IMR-90 (cell line): Measurements from ENCODE around the gene SLC22A12. TPM values are rescaled to one million over a fixed set of nuclear protein-coding genes. Genes with fewer than 3 reads are reported as not detected.

Source experiments
- ATAC-seq: fragments of 200-7000 bp; cut with Tn5 transposase; 2 replicates; pipeline ENCODE4 v1.9.1; 2020; ENCODE audit warnings: low read depth, mild to moderate bottlenecking, moderate library complexity
- BruUV-seq: library from RNA; stranded (reverse); fragments of 400-500 nt; replicated peaks from 2 replicates; lab custom pipeline; 2021; lab: Mats Ljungman, UMichigan
- CTCF ChIA-PET: fragments of 300-600 bp; formaldehyde crosslinking; extraction: SDS; loops from one replicate; lab custom pipeline; 2021; ENCODE audit warnings: antibody characterized with exemption; lab: Yijun Ruan, JAX
- POLR2A ChIA-PET: fragments of 300-600 bp; sonication (Branson Sonifier 250); formaldehyde crosslinking; loops from one replicate; lab custom pipeline; 2022; ENCODE audit warnings: antibody characterized with exemption; ENCODE audit not compliant: unreplicated experiment; lab: Charles Lee
- DNase-seq: peaks from one replicate; pipeline ENCODE4 v3.0.0; 2013
- H2AFZ ChIP-seq: replicated peaks from 2 replicates; pipeline ENCODE3; 2013; ENCODE audit warnings: low read length, mild to moderate bottlenecking; ENCODE audit not compliant: poor library complexity
- H2AK5ac ChIP-seq: 2 replicates; pipeline ENCODE4 v1.6.1; 2013; ENCODE audit warnings: low read depth, low read length, inconsistent platforms
- H2AK9ac ChIP-seq: replicated peaks from 2 replicates; pipeline ENCODE3; 2013; ENCODE audit warnings: mild to moderate bottlenecking, low read depth, low read length, moderate library complexity; ENCODE audit not compliant: poor library complexity
- H2BK120ac ChIP-seq: 2 replicates; pipeline ENCODE4 v1.6.1; 2013; ENCODE audit warnings: low read depth, low read length, inconsistent platforms
- H2BK15ac ChIP-seq: 3 replicates; pipeline ENCODE4 v1.6.1; 2013; ENCODE audit warnings: low read depth, low read length, inconsistent platforms
- H2BK20ac ChIP-seq: 2 replicates; pipeline ENCODE4 v1.6.1; 2013; ENCODE audit warnings: low read depth, mild to moderate bottlenecking, inconsistent platforms, low read length, moderate library complexity
- H2BK5ac ChIP-seq: 2 replicates; pipeline ENCODE4 v1.6.1; 2013; ENCODE audit warnings: mild to moderate bottlenecking, low read depth, low read length, inconsistent platforms; ENCODE audit not compliant: poor library complexity, severe bottlenecking
- H3K14ac ChIP-seq: replicated peaks from 2 replicates; pipeline ENCODE4 v1.6.1; 2013; ENCODE audit warnings: low read depth, low read length, inconsistent platforms
- H3K18ac ChIP-seq: 2 replicates; pipeline ENCODE4 v1.6.1; 2013; ENCODE audit warnings: low read depth, low read length, control low read depth
- H3K23ac ChIP-seq: 2 replicates; pipeline ENCODE4 v1.6.1; 2013; ENCODE audit warnings: low read depth, low read length, inconsistent platforms
- H3K27ac ChIP-seq: 2 replicates; pipeline ENCODE4 v1.5.1; 2013; ENCODE audit warnings: mild to moderate bottlenecking, control low read depth, low read length; ENCODE audit not compliant: insufficient read depth
- H3K27me3 ChIP-seq: 2 replicates; pipeline ENCODE4 v1.6.1; 2013; ENCODE audit warnings: low read length; ENCODE audit not compliant: control insufficient read depth, insufficient read depth
- H3K36me3 ChIP-seq: 2 replicates; pipeline ENCODE4 v1.6.1; 2013; ENCODE audit warnings: low read length, mixed read lengths; ENCODE audit not compliant: control insufficient read depth, insufficient read depth
- H3K4ac ChIP-seq: 2 replicates; pipeline ENCODE4 v1.6.1; 2013; ENCODE audit warnings: low read depth, low read length, inconsistent platforms
- H3K4me1 ChIP-seq: 2 replicates; pipeline ENCODE4 v1.6.1; 2013; ENCODE audit warnings: low read length, mixed read lengths; ENCODE audit not compliant: control insufficient read depth, insufficient read depth
- H3K4me2 ChIP-seq: 2 replicates; pipeline ENCODE4 v1.6.1; 2013; ENCODE audit warnings: low read depth, mild to moderate bottlenecking, control low read depth, low read length, moderate library complexity
- H3K4me3 ChIP-seq: 2 replicates; pipeline ENCODE4 v1.5.1; 2013; ENCODE audit warnings: low read depth, mild to moderate bottlenecking, control low read depth, low read length, moderate library complexity; ENCODE audit not compliant: insufficient read depth
- H3K56ac ChIP-seq: 2 replicates; pipeline ENCODE4 v1.6.1; 2013; ENCODE audit warnings: low read length, inconsistent platforms; ENCODE audit not compliant: insufficient read depth; ENCODE audit errors: extremely low read depth
- H3K79me1 ChIP-seq, 2 experiments: 2 replicates each; pipeline ENCODE4 v1.6.1; 2013; ENCODE audit warnings: low read length in 2 of 2, inconsistent platforms in 1 of 2, low read depth in 1 of 2
- H3K9ac ChIP-seq: 2 replicates; pipeline ENCODE4 v1.6.1; 2013; ENCODE audit warnings: low read depth, low read length, control low read depth
- H3K9me1 ChIP-seq: 2 replicates; pipeline ENCODE4 v1.6.1; 2013; ENCODE audit warnings: low read length, inconsistent platforms; ENCODE audit not compliant: insufficient read depth
- H3K9me3 ChIP-seq: 2 replicates; pipeline ENCODE4 v1.6.1; 2013; ENCODE audit warnings: low read length; ENCODE audit not compliant: control insufficient read depth, insufficient read depth
- H4K20me1 ChIP-seq: 2 replicates; pipeline ENCODE4 v1.6.1; 2013; ENCODE audit warnings: low read length, inconsistent platforms; ENCODE audit not compliant: insufficient read depth
- H4K5ac ChIP-seq: 2 replicates; pipeline ENCODE4 v1.6.1; 2013; ENCODE audit warnings: mild to moderate bottlenecking, low read depth, low read length, control low read depth
- H4K8ac ChIP-seq, 2 experiments: 2 replicates each; pipeline ENCODE4 v1.6.1; 2013; ENCODE audit warnings: low read depth in 2 of 2, low read length in 2 of 2, control low read depth in 1 of 2, inconsistent platforms in 1 of 2
- H4K91ac ChIP-seq: 2 replicates; pipeline ENCODE4 v1.6.1; 2013; ENCODE audit warnings: low read depth, low read length, inconsistent platforms; ENCODE audit not compliant: insufficient read depth
- BHLHE40 ChIP-seq: fragments of 150-350 bp; IDR thresholded peaks from 2 replicates; pipeline ENCODE4 v1.6.1; 2016; ENCODE audit warnings: mild to moderate bottlenecking, low read depth, low read length
- CEBPB ChIP-seq: IDR thresholded peaks from 2 replicates; pipeline ENCODE4 v1.6.1; 2012; ENCODE audit warnings: low read depth, low read length, improper control_type of control experiment
- FOS ChIP-seq: fragments of 150-350 bp; IDR thresholded peaks from 2 replicates; pipeline ENCODE4 v1.6.1; 2016; ENCODE audit warnings: low read depth, low read length
- MAFK ChIP-seq: IDR thresholded peaks from 2 replicates; pipeline ENCODE4 v1.6.1; 2012; ENCODE audit warnings: low read depth, low read length, improper control_type of control experiment
- MAZ ChIP-seq: IDR thresholded peaks from 2 replicates; pipeline ENCODE4 v1.6.1; 2012; ENCODE audit warnings: low read depth, mild to moderate bottlenecking, low read length, improper control_type of control experiment, moderate library complexity, borderline replicate concordance
- NFE2L2 ChIP-seq: fragments of 150-350 bp; IDR thresholded peaks from 2 replicates; pipeline ENCODE4 v1.6.1; 2016; ENCODE audit warnings: low read depth, mild to moderate bottlenecking, low read length
- POLR2A ChIP-seq: IDR thresholded peaks from 2 replicates; pipeline ENCODE4 v1.6.1; 2012; ENCODE audit warnings: mild to moderate bottlenecking, low read depth, low read length
- RAD21 ChIP-seq: IDR thresholded peaks from 2 replicates; pipeline ENCODE4 v1.6.1; 2012; ENCODE audit warnings: low read length, improper control_type of control experiment
- RCOR1 ChIP-seq: IDR thresholded peaks from 2 replicates; pipeline ENCODE4 v1.6.1; 2012; ENCODE audit warnings: mild to moderate bottlenecking, low read length, improper control_type of control experiment; ENCODE audit not compliant: insufficient replicate concordance
- RFX5 ChIP-seq: IDR thresholded peaks from 2 replicates; pipeline ENCODE4 v1.8.0; 2012; ENCODE audit warnings: low read depth, mild to moderate bottlenecking, low read length, moderate library complexity
- dilution Hi-C: fragments of 300-500 bp; cut with HindIII; formaldehyde crosslinking; loops from one replicate; pipeline ENCODE4 v1.14.3; 2018; ENCODE audit warnings: low sequenced_read_pairs; ENCODE audit not compliant: unreplicated experiment
- in situ Hi-C: fragments of 300-500 bp; cut with MboI; formaldehyde crosslinking; loops from 3 replicates; pipeline ENCODE4 v1.14.3; 2019; ENCODE audit warnings: low sequenced_read_pairs, inconsistent platforms, mixed read lengths
- intact Hi-C: fragments of 100-400 bp; cut with micrococcal nuclease; formaldehyde crosslinking; loops from 2 replicates; pipeline ENCODE4 v1.10.0; 2022
- polyA plus RNA-seq, 3 experiments: library from polyadenylated mRNA; depleted of rRNA; stranded (reverse); fragments of >200 nt; gene quantifications; 2 replicates each; pipeline ENCODE4 v1.2.3, GENCODE V29; 2012; ENCODE audit warnings: low replicate concordance in 1 of 3
- total RNA-seq: library from RNA; depleted of rRNA; stranded (reverse); fragments of >200 nt; gene quantifications from 2 replicates; pipeline ENCODE4 v1.2.3, GENCODE V29; 2012
- TF ChIP-seq, protein P1 (sequence below): fragments of 150-350 bp; IDR thresholded peaks from 2 replicates; pipeline ENCODE4 v1.6.1; 2016; ENCODE audit warnings: low read depth, mild to moderate bottlenecking, low read length, moderate library complexity, borderline replicate concordance
- TF ChIP-seq, protein P2 (sequence below): fragments of 150-350 bp; IDR thresholded peaks from 2 replicates; pipeline ENCODE4 v1.6.1; 2017; ENCODE audit warnings: mild to moderate bottlenecking, antibody characterized with exemption, low read length, low read depth
- TF ChIP-seq, protein P3 (sequence below): conservative IDR thresholded peaks from 2 replicates; pipeline ENCODE4 v1.5.1; 2012; ENCODE audit warnings: mild to moderate bottlenecking, low read depth, low read length, improper control_type of control experiment

The SLC22A12 gene
- total and polyA plus RNA-seq, 2 of the 4 experiments (the other 2 are of a cell fraction): not detected

DNA sequence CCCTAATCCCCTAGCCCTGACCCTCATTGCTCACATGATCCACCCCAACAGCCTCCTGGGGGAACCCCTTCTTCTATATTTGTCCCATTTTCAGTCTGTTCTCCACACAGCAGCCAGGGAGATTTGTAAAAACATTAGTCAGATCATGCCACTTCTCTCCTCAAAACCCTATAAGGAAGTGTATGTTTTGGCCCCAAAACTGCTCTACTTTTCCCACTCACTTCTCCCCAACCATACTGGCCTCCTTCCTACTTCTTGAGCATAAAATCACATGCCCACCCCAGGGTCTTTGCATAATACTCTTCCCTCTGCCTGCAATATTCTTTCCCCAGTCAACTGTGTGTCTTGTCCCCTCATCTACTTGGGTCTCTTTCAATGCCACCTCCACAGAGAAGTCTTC lies 4.7 kb upstream of the SLC22A12 start:
- Histone ChIP-seq H3K18ac (no peak overlapping the region), H3K27me3 (peaks cover 18% of the 10 kb centered on the region), H3K4ac (no peak overlapping the region), H3K14ac (no peak overlapping the region), H3K4me1 (no peaks in the 10 kb centered on the region), H3K79me1 (no peaks in the 10 kb centered on the region), H2AK5ac (no peak overlapping the region), H3K27ac (no peak overlapping the region), H2AK9ac (no peak overlapping the region), H4K8ac (no peak overlapping the region), H4K5ac (no peak overlapping the region), H2BK20ac (no peak overlapping the region), H3K4me2 (no peak overlapping the region), H3K36me3 (no peaks in the 10 kb centered on the region), H3K9me3 (peaks cover 5% of the 10 kb centered on the region; the same call in 1 of the 2 replicates), H3K56ac (no peak overlapping the region), H3K23ac (no peak overlapping the region), H2AFZ (no peak overlapping the region), H4K91ac (no peak overlapping the region), H3K4me3 (no peak overlapping the region), H2BK120ac (no peak overlapping the region), H4K20me1 (no peaks in the 10 kb centered on the region), H2BK5ac (no peak overlapping the region), H3K9ac (no peak overlapping the region), H2BK15ac (no peak overlapping the region), H3K9me1 (no peaks in the 10 kb centered on the region)
- in situ Hi-C loops (no loop called here), dilution Hi-C loops (no loop called here), intact Hi-C loops (no loop called here)
- ATAC-seq: no peak
- no peak for DNase-seq
- BruUV-seq: no TSS peak
- POLR2A ChIA-PET: no interaction called here
- no peak for TF ChIP-seq BHLHE40
- no peak for TF ChIP-seq MAFK
- TF ChIP-seq NFE2L2: no peak
- no peak for TF ChIP-seq RAD21
- TF ChIP-seq POLR2A: no peak
- TF ChIP-seq, protein P1, sequence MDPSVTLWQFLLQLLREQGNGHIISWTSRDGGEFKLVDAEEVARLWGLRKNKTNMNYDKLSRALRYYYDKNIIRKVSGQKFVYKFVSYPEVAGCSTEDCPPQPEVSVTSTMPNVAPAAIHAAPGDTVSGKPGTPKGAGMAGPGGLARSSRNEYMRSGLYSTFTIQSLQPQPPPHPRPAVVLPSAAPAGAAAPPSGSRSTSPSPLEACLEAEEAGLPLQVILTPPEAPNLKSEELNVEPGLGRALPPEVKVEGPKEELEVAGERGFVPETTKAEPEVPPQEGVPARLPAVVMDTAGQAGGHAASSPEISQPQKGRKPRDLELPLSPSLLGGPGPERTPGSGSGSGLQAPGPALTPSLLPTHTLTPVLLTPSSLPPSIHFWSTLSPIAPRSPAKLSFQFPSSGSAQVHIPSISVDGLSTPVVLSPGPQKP: no peak
- no peak for TF ChIP-seq MAZ
- TF ChIP-seq RFX5: no peak
- TF ChIP-seq, protein P2, sequence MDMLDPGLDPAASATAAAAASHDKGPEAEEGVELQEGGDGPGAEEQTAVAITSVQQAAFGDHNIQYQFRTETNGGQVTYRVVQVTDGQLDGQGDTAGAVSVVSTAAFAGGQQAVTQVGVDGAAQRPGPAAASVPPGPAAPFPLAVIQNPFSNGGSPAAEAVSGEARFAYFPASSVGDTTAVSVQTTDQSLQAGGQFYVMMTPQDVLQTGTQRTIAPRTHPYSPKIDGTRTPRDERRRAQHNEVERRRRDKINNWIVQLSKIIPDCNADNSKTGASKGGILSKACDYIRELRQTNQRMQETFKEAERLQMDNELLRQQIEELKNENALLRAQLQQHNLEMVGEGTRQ: no peak
- no peak for TF ChIP-seq FOS
- TF ChIP-seq RCOR1: no peak
- TF ChIP-seq, protein P3, sequence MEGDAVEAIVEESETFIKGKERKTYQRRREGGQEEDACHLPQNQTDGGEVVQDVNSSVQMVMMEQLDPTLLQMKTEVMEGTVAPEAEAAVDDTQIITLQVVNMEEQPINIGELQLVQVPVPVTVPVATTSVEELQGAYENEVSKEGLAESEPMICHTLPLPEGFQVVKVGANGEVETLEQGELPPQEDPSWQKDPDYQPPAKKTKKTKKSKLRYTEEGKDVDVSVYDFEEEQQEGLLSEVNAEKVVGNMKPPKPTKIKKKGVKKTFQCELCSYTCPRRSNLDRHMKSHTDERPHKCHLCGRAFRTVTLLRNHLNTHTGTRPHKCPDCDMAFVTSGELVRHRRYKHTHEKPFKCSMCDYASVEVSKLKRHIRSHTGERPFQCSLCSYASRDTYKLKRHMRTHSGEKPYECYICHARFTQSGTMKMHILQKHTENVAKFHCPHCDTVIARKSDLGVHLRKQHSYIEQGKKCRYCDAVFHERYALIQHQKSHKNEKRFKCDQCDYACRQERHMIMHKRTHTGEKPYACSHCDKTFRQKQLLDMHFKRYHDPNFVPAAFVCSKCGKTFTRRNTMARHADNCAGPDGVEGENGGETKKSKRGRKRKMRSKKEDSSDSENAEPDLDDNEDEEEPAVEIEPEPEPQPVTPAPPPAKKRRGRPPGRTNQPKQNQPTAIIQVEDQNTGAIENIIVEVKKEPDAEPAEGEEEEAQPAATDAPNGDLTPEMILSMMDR: no peak
- no peak for TF ChIP-seq CEBPB
- CTCF ChIA-PET: no interaction called here
